Activated naive CD8-positive, alpha-beta T cell treated with anti-CD3 and anti-CD28 coated beads, Interleukin-2, amount 50 U/mL, for 24 hours (primary cell): ENCODE data around the gene MTHFD2L.

Experiments
- ATAC-seq: fragments of 150-1000 bp; cut with Tn5 transposase; one replicate; pipeline ENCODE4 v1.10.0; 2021
- DNase-seq: peaks from one replicate; pipeline ENCODE4 v3.0.0; 2021
- H3K27ac Mint-ChIP-seq: one replicate; pipeline ENCODE4 v1.8.0; 2021; ENCODE audit warnings: mild to moderate bottlenecking, mixed read lengths
- H3K27me3 Mint-ChIP-seq: one replicate; pipeline ENCODE4 v1.8.0; 2021; ENCODE audit warnings: mixed read lengths
- H3K36me3 Mint-ChIP-seq: one replicate; pipeline ENCODE4 v1.8.0; 2021; ENCODE audit warnings: low read depth, mixed read lengths
- H3K4me1 Mint-ChIP-seq: one replicate; pipeline ENCODE4 v1.8.0; 2021; ENCODE audit warnings: mixed read lengths
- H3K4me3 Mint-ChIP-seq: one replicate; pipeline ENCODE4 v1.8.0; 2021; ENCODE audit warnings: mild to moderate bottlenecking, moderate library complexity, mixed read lengths
- H3K9me3 Mint-ChIP-seq: one replicate; pipeline ENCODE4 v1.8.0; 2021; ENCODE audit warnings: mixed read lengths

MTHFD2L gene

GRCh38 chr4:74223098-74223497 is 65.2 kb downstream of the MTHFD2L start:
- Mint-ChIP-seq H3K4me3 (no peak overlapping the region), H3K27me3 (no peaks in the 10 kb centered on the region), H3K9me3 (no peaks in the 10 kb centered on the region), H3K4me1 (no peaks in the 10 kb centered on the region), H3K36me3 (peaks cover 3% of the 10 kb centered on the region), H3K27ac (no peak overlapping the region)
- no peak for ATAC-seq
- DNase-seq = no peak

- Mint-ChIP-seq H3K27ac (no peak overlapping the region), H3K27me3 (no peaks in the 10 kb centered on the region), H3K4me3 (no peak overlapping the region), H3K9me3 (no peaks in the 10 kb centered on the region), H3K36me3 (peaks cover 3% of the 10 kb centered on the region), H3K4me1 (no peaks in the 10 kb centered on the region)
- DNase-seq (no peak), ATAC-seq (no peak)
Measured at GRCh38 chr4:74223801-74224200, 65.9 kb downstream of the MTHFD2L start.

- no peaks in the 10 kb centered on the region for H3K36me3 Mint-ChIP-seq
- H3K27ac Mint-ChIP-seq = no peak overlapping the region
- no peaks in the 10 kb centered on the region for H3K27me3 Mint-ChIP-seq
- no peak overlapping the region for H3K4me3 Mint-ChIP-seq
- peaks cover 5% of the 10 kb centered on the region for H3K4me1 Mint-ChIP-seq
- ATAC-seq = peak; percentile 83
- peak; percentile 76 for DNase-seq
- H3K9me3 Mint-ChIP-seq = no peaks in the 10 kb centered on the region
Measured at GRCh38 chr4:74228691-74229640, 71.0 kb downstream of the MTHFD2L start.

GRCh38 chr4:74230902-74231499 is 73.1 kb downstream of the MTHFD2L start:
- Mint-ChIP-seq H3K27ac (no peak overlapping the region), H3K4me3 (no peak overlapping the region), H3K27me3 (no peaks in the 10 kb centered on the region), H3K9me3 (no peaks in the 10 kb centered on the region), H3K36me3 (no peaks in the 10 kb centered on the region), H3K4me1 (peaks cover 11% of the 10 kb centered on the region)
- ATAC-seq = peak; percentile 49
- no peak for DNase-seq

GRCh38 chr4:74235135-74235534 is 77.2 kb downstream of the MTHFD2L start:
- no peaks in the 10 kb centered on the region for H3K27me3 Mint-ChIP-seq
- DNase-seq (no peak), ATAC-seq (no peak)
- H3K4me1 Mint-ChIP-seq = peaks cover 14% of the 10 kb centered on the region
- no peak overlapping the region for H3K27ac Mint-ChIP-seq
- no peak overlapping the region for H3K4me3 Mint-ChIP-seq
- H3K36me3 Mint-ChIP-seq = peaks cover 4% of the 10 kb centered on the region
- H3K9me3 Mint-ChIP-seq = no peaks in the 10 kb centered on the region

GRCh38 chr4:74237425-74237966 is 79.6 kb downstream of the MTHFD2L start:
- Mint-ChIP-seq H3K4me3 (no peak overlapping the region), H3K36me3 (peaks cover 4% of the 10 kb centered on the region), H3K4me1 (peaks cover 9% of the 10 kb centered on the region), H3K27ac (no peak overlapping the region), H3K27me3 (no peaks in the 10 kb centered on the region), H3K9me3 (no peaks in the 10 kb centered on the region)
- ATAC-seq (no peak), DNase-seq (no peak)

GRCh38 chr4:74244049-74244448 is 86.1 kb downstream of the MTHFD2L start:
- no peak overlapping the region for H3K4me3 Mint-ChIP-seq
- no peak for DNase-seq
- ATAC-seq = peak; percentile 92
- no peaks in the 10 kb centered on the region for H3K27me3 Mint-ChIP-seq
- H3K27ac Mint-ChIP-seq = peak overlapping the region; percentile 47
- peaks cover 12% of the 10 kb centered on the region for H3K4me1 Mint-ChIP-seq
- H3K36me3 Mint-ChIP-seq = no peaks in the 10 kb centered on the region
- peaks cover 9% of the 10 kb centered on the region for H3K9me3 Mint-ChIP-seq

- DNase-seq (no peak), ATAC-seq (no peak)
- Mint-ChIP-seq H3K27me3 (no peaks in the 10 kb centered on the region), H3K9me3 (peaks cover 39% of the 10 kb centered on the region), H3K36me3 (peaks cover 13% of the 10 kb centered on the region), H3K27ac (no peak overlapping the region), H3K4me3 (no peak overlapping the region), H3K4me1 (no peaks in the 10 kb centered on the region)
Measured at GRCh38 chr4:74252933-74253332, 95.0 kb downstream of the MTHFD2L start.

GRCh38 chr4:74254386-74254785 is 96.5 kb downstream of the MTHFD2L start:
- Mint-ChIP-seq H3K36me3 (peaks cover 14% of the 10 kb centered on the region), H3K27ac (no peak overlapping the region), H3K27me3 (no peaks in the 10 kb centered on the region), H3K4me1 (no peaks in the 10 kb centered on the region), H3K4me3 (no peak overlapping the region), H3K9me3 (peaks cover 38% of the 10 kb centered on the region)
- DNase-seq (no peak), ATAC-seq (no peak)

GRCh38 chr4:74255096-74255495 is 97.2 kb downstream of the MTHFD2L start:
- DNase-seq (no peak), ATAC-seq (no peak)
- peaks cover 14% of the 10 kb centered on the region for H3K36me3 Mint-ChIP-seq
- peaks cover 33% of the 10 kb centered on the region for H3K9me3 Mint-ChIP-seq
- H3K4me3 Mint-ChIP-seq = no peak overlapping the region
- H3K27me3 Mint-ChIP-seq = no peaks in the 10 kb centered on the region
- no peaks in the 10 kb centered on the region for H3K4me1 Mint-ChIP-seq
- no peak overlapping the region for H3K27ac Mint-ChIP-seq

- Mint-ChIP-seq H3K27ac (no peak overlapping the region), H3K27me3 (no peaks in the 10 kb centered on the region), H3K4me1 (no peaks in the 10 kb centered on the region), H3K36me3 (peaks cover 1% of the 10 kb centered on the region), H3K4me3 (no peak overlapping the region), H3K9me3 (peaks cover under 1% of the 10 kb centered on the region)
- ATAC-seq (no peak), DNase-seq (no peak)
Measured at GRCh38 chr4:74258963-74259362, 101.0 kb downstream of the MTHFD2L start.

GRCh38 chr4:74260036-74260435 is 102.1 kb downstream of the MTHFD2L start:
- Mint-ChIP-seq H3K4me3 (no peak overlapping the region), H3K27ac (no peak overlapping the region), H3K4me1 (no peaks in the 10 kb centered on the region), H3K9me3 (no peaks in the 10 kb centered on the region), H3K27me3 (no peaks in the 10 kb centered on the region), H3K36me3 (peaks cover 1% of the 10 kb centered on the region)
- DNase-seq (no peak), ATAC-seq (no peak)

GRCh38 chr4:74262522-74262921 is 104.6 kb downstream of the MTHFD2L start:
- Mint-ChIP-seq H3K4me1 (peaks cover under 1% of the 10 kb centered on the region), H3K4me3 (no peak overlapping the region), H3K27me3 (no peaks in the 10 kb centered on the region), H3K9me3 (no peaks in the 10 kb centered on the region), H3K36me3 (peaks cover 1% of the 10 kb centered on the region), H3K27ac (no peak overlapping the region)
- DNase-seq (no peak), ATAC-seq (no peak)

- ATAC-seq = no peak
- H3K9me3 Mint-ChIP-seq = no peaks in the 10 kb centered on the region
- H3K27me3 Mint-ChIP-seq = no peaks in the 10 kb centered on the region
- no peak overlapping the region for H3K4me3 Mint-ChIP-seq
- H3K36me3 Mint-ChIP-seq = peaks cover 1% of the 10 kb centered on the region
- DNase-seq = no peak
- peaks cover 5% of the 10 kb centered on the region for H3K4me1 Mint-ChIP-seq
- H3K27ac Mint-ChIP-seq = no peak overlapping the region
Measured at GRCh38 chr4:74263551-74263950, 105.6 kb downstream of the MTHFD2L start.

GRCh38 chr4:74266081-74266480 is 108.2 kb downstream of the MTHFD2L start:
- Mint-ChIP-seq H3K4me1 (peaks cover 5% of the 10 kb centered on the region), H3K27me3 (no peaks in the 10 kb centered on the region), H3K27ac (no peak overlapping the region), H3K36me3 (peaks cover 1% of the 10 kb centered on the region), H3K9me3 (no peaks in the 10 kb centered on the region), H3K4me3 (no peak overlapping the region)
- DNase-seq (no peak), ATAC-seq (no peak)
